ENCODE measurements around the gene GAS2L1. TPM values are rescaled to one million over a fixed set of nuclear protein-coding genes. Genes with fewer than 3 reads are reported as not detected.

GAS2L1 gene
- total RNA-seq, 2 experiments from 2014 or later = not detected

DNA sequence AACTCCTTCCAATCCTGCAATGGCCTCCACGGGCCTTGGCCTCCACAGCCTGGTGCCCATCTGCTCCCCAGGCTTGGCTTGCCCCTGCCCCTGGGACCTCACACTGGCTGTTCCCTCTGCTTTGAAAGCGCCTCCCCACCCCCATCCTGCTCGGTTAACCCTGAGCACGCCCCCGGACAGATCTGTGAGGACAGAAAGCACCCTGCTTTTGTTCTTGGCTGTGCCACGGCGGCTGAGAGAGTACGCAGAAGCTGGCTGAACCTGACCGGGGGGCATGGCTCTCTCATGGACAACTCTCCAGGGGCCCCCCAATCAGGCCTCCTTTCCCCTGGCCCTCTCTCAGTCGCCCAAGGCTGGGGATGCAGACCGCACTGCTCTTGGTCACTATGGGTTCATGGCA is 29.2 kb downstream of the GAS2L1 start:
- Histone ChIP-seq H3K27ac (ENCODE audit: low read depth, low read length, poor library complexity, severe bottlenecking) (no peak overlapping the region), H3K79me2 (ENCODE audit: insufficient read depth, low read depth, low read length) (no peaks in the 10 kb centered on the region), H2AFZ (ENCODE audit: low read length) (no peak overlapping the region), H3K4me1 (ENCODE audit: insufficient read depth, low read length, poor library complexity, severe bottlenecking) (no peaks in the 10 kb centered on the region), H3K9me2 (ENCODE audit: insufficient read depth, low read length) (no peaks in the 10 kb centered on the region), H3K4me2 (ENCODE audit: low read length) (no peak overlapping the region), H3K36me3 (ENCODE audit: insufficient read depth, low read length) (peaks cover 99% of the 10 kb centered on the region), H3K4me3 (ENCODE audit: low read depth, low read length, poor library complexity, severe bottlenecking) (no peak overlapping the region), H4K20me1 (ENCODE audit: insufficient read depth, low read length) (no peaks in the 10 kb centered on the region; the same call in 1 of the 2 replicates), H3K9me3 (ENCODE audit: low read length) (no peaks in the 10 kb centered on the region)
- CTCF ChIA-PET (ENCODE audit: unreplicated experiment) = no interaction called here
- DNase-seq (ENCODE audit: low spot score) = no peak
- POLR2A ChIA-PET = no interaction called here
- TF ChIP-seq EZH2phosphoT487 (IDR thresholded peaks at IDR 0.05; ENCODE audit: borderline replicate concordance, low read depth, low read length) = no peak
- TF ChIP-seq, protein P1, sequence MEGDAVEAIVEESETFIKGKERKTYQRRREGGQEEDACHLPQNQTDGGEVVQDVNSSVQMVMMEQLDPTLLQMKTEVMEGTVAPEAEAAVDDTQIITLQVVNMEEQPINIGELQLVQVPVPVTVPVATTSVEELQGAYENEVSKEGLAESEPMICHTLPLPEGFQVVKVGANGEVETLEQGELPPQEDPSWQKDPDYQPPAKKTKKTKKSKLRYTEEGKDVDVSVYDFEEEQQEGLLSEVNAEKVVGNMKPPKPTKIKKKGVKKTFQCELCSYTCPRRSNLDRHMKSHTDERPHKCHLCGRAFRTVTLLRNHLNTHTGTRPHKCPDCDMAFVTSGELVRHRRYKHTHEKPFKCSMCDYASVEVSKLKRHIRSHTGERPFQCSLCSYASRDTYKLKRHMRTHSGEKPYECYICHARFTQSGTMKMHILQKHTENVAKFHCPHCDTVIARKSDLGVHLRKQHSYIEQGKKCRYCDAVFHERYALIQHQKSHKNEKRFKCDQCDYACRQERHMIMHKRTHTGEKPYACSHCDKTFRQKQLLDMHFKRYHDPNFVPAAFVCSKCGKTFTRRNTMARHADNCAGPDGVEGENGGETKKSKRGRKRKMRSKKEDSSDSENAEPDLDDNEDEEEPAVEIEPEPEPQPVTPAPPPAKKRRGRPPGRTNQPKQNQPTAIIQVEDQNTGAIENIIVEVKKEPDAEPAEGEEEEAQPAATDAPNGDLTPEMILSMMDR (conservative IDR thresholded peaks at IDR 0.05; ENCODE audit: low read length) = no peak
- intact Hi-C loops (cut with micrococcal nuclease; ENCODE audit: unreplicated experiment) = no loop called here
- no TSS peak for BruUV-seq (replicated peaks)

DNA sequence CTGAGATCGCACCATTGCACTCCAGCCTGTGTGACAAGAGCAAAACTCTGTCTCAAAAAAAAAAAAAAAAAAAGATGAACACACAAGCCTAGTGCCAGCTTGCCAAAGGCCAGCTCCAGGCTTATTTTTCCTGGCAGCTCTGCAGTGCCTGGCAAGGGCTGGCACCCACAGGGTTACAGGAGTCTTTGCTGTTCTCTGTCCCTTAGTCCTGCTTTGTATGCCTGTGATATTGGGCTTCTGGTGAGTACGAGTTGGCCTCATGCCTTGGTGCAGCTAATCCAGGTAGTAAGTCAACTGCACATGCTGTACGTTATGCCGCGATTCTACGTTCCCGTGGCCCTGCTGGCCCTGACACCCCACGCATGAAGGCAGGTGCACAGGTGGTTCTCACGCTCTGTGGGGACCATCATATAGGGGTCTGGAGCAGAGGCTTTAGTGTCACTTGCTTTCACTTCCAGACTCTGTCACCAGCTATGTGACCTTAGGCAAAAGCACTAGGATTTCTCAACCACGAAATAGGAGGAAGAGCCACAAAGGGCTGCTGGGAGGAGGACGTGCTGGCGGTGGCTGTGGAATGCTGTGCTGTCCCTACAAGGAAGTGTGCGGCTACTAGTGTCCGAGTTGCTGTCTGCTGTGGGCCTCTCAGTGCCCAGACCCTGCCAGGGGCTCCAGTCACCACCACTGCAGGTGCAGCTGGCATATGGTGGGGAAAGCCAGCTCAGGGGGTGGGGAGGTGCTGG is 30.5 kb downstream of the GAS2L1 start:
- DNase-seq (ENCODE audit: low spot score) = no peak
- no peaks in the 10 kb centered on the region for H3K9me2 ChIP-seq (ENCODE audit: insufficient read depth, low read length)
- H3K9me3 ChIP-seq (ENCODE audit: low read length) = no peaks in the 10 kb centered on the region
- no peaks in the 10 kb centered on the region; the same call in 1 of the 2 replicates for H4K20me1 ChIP-seq (ENCODE audit: insufficient read depth, low read length)
- POLR2A ChIA-PET = interaction anchor here (0.6 to 1.0 kb wide), 4 partner anchors 30 to 94 kb away, joined by 3 read pairs; no protein-coding TSS in a partner anchor
- H2AFZ ChIP-seq (ENCODE audit: low read length) = no peak overlapping the region
- peaks cover 99% of the 10 kb centered on the region for H3K36me3 ChIP-seq (ENCODE audit: insufficient read depth, low read length)
- no TSS peak for BruUV-seq (replicated peaks)
- no peak overlapping the region for H3K4me3 ChIP-seq (ENCODE audit: low read depth, low read length, poor library complexity, severe bottlenecking)
- H3K79me2 ChIP-seq (ENCODE audit: insufficient read depth, low read depth, low read length) = no peaks in the 10 kb centered on the region
- CTCF ChIA-PET (ENCODE audit: unreplicated experiment) = interaction anchor here (0.6 kb wide), 1 partner anchor 11 kb away, joined by 4 read pairs; no protein-coding TSS in a partner anchor
- no peak overlapping the region for H3K27ac ChIP-seq (ENCODE audit: low read depth, low read length, poor library complexity, severe bottlenecking)
- H3K4me1 ChIP-seq (ENCODE audit: insufficient read depth, low read length, poor library complexity, severe bottlenecking) = no peaks in the 10 kb centered on the region
- TF ChIP-seq, protein P1 (conservative IDR thresholded peaks at IDR 0.05; ENCODE audit: low read length) = no peak
- no peak for TF ChIP-seq EZH2phosphoT487 (IDR thresholded peaks at IDR 0.05; ENCODE audit: borderline replicate concordance, low read depth, low read length)
- no peak overlapping the region for H3K4me2 ChIP-seq (ENCODE audit: low read length)
- intact Hi-C loops (cut with micrococcal nuclease; ENCODE audit: unreplicated experiment) = no loop called here

Measured in OCI-LY7 (cell line).